NCI-H1417 (cell line): ENCODE data around the gene MUS81.

Experiments used
- DNase-seq, 3 experiments: peaks; one replicate each; lab custom pipeline; 2025; lab: John Stamatoyannopoulos, UW

The MUS81 gene

GRCh38 chr11:65861165-65861505, 902 bp downstream of the MUS81 start:
- peak in 2 of 3 experiments; percentile 44 to 61 for DNase-seq

GRCh38 chr11:65861533-65862183, 1.4 kb downstream of the MUS81 start:
- no peak for DNase-seq

GRCh38 chr11:65862191-65862735, 2.0 kb downstream of the MUS81 start:
- no peak for DNase-seq

GRCh38 chr11:65862941-65863888, 3.0 kb downstream of the MUS81 start:
- no peak for DNase-seq

GRCh38 chr11:65863889-65864705, 3.9 kb downstream of the MUS81 start:
- no peak for DNase-seq

GRCh38 chr11:65864706-65865471, 4.7 kb downstream of the MUS81 start:
- no peak for DNase-seq

- DNase-seq = no peak
Observed at GRCh38 chr11:65865550-65866172, 5.4 kb downstream of the MUS81 start.

GRCh38 chr11:65866509-65867283, 6.5 kb downstream of the MUS81 start:
- no peak for DNase-seq

GRCh38 chr11:65867284-65868071, 7.2 kb downstream of the MUS81 start:
- DNase-seq = no peak

GRCh38 chr11:65868076-65868667, 7.9 kb downstream of the MUS81 start:
- peak in 1 of 3 experiments; percentile 36 for DNase-seq

GRCh38 chr11:65868907-65869306, 8.7 kb downstream of the MUS81 start:
- no peak for DNase-seq

GRCh38 chr11:65869643-65870306, 9.5 kb downstream of the MUS81 start:
- no peak for DNase-seq

GRCh38 chr11:65870307-65870658, 10.1 kb downstream of the MUS81 start:
- DNase-seq = no peak

GRCh38 chr11:65870706-65871681, 10.8 kb downstream of the MUS81 start:
- DNase-seq = peak; percentile 33 to 65 (median 63)

- DNase-seq = no peak
Observed at GRCh38 chr11:65871811-65872548, 11.7 kb downstream of the MUS81 start.

GRCh38 chr11:65872586-65873317, 12.5 kb downstream of the MUS81 start, which contains the start of gene EFEMP2:
EFEMP2 (minus strand) TSS chr11:65872800; CDS start chr11:65872354, 446 bp downstream.
- no peak for DNase-seq
